GM12878 (cell line): ENCODE data around the gene IREB2. TPM values are rescaled to one million over a fixed set of nuclear protein-coding genes. Genes with fewer than 3 reads are reported as not detected.

ENCODE experiments used
- ATAC-seq: fragments of 200-7000 bp; cut with Tn5 transposase; 3 replicates; pipeline ENCODE4 v1.9.1; 2020; ENCODE audit warnings: mild to moderate bottlenecking, moderate library complexity
- BruUV-seq: library from RNA; stranded (reverse); fragments of 400-500 nt; replicated peaks from 2 replicates; lab custom pipeline; 2021; lab: Mats Ljungman, UMichigan
- CTCF ChIA-PET: fragments of 300-600 bp; sonication (Branson Sonifier 250); formaldehyde crosslinking; extraction: SDS; loops from one replicate; lab custom pipeline; 2021; ENCODE audit warnings: inconsistent platforms; lab: Yijun Ruan, JAX
- POLR2A ChIA-PET: fragments of 350-600 bp; formaldehyde crosslinking; extraction: SDS; loops from one replicate; lab custom pipeline; 2021; ENCODE audit warnings: inconsistent platforms; lab: Charles Lee
- RAD21 ChIA-PET: fragments of 300-600 bp; sonication (Branson Sonifier 250); formaldehyde crosslinking; loops from one replicate; lab custom pipeline; 2023; ENCODE audit warnings: antibody characterized with exemption; ENCODE audit not compliant: unreplicated experiment; lab: Charles Lee
- SMC1A ChIA-PET: fragments of 300-600 bp; sonication (Branson Sonifier 250); formaldehyde crosslinking; loops from one replicate; lab custom pipeline; 2023; ENCODE audit not compliant: unreplicated experiment, uncharacterized antibody; lab: Charles Lee
- DNase-seq: peaks from one replicate; pipeline ENCODE4 v3.0.0-alpha.2; 2011; ENCODE audit warnings: low read depth, low spot score
- FAIRE-seq: peaks from 3 replicates; lab custom pipeline; 2011; peaks lifted over from hg19 to GRCh38; lab: Jason Lieb, UNC
- H2AFZ ChIP-seq: 2 replicates; pipeline ENCODE4 v1.6.0; 2011; ENCODE audit warnings: low read depth, low read length, control low read depth; ENCODE audit not compliant: control insufficient read depth
- H3K27ac ChIP-seq: 2 replicates; pipeline ENCODE4 v1.5.1; 2011; ENCODE audit warnings: control low read depth; ENCODE audit not compliant: control insufficient read depth, insufficient read depth
- H3K27me3 ChIP-seq, 2 experiments: replicated peaks in 1 of 2; 2 replicates each; pipeline versions ENCODE4 v1.6.0 to v1.6.1; 2011; ENCODE audit warnings: low read length in 1 of 2; ENCODE audit not compliant: control insufficient read depth in 2 of 2, insufficient read depth in 2 of 2
- H3K36me3 ChIP-seq, 2 experiments: 2 replicates each; pipeline ENCODE4 v1.5.1; 2011; ENCODE audit warnings: low read length in 1 of 2; ENCODE audit not compliant: control insufficient read depth in 2 of 2, insufficient read depth in 2 of 2
- H3K4me1 ChIP-seq: 2 replicates; pipeline ENCODE4 v1.6.1; 2011; ENCODE audit warnings: mild to moderate bottlenecking, low read length, moderate library complexity, mixed read lengths; ENCODE audit not compliant: control insufficient read depth, insufficient read depth
- H3K4me2 ChIP-seq: 2 replicates; pipeline ENCODE4 v1.6.0; 2011; ENCODE audit warnings: control low read depth; ENCODE audit not compliant: control insufficient read depth, insufficient read depth
- H3K4me3 ChIP-seq: fragments of 200-600 bp; sonication (generic); 2 replicates; pipeline ENCODE4 v1.5.1; 2016
- H3K79me2 ChIP-seq: 2 replicates; pipeline ENCODE4 v1.6.0; 2011; ENCODE audit warnings: low read length; ENCODE audit not compliant: control insufficient read depth, insufficient read depth
- H3K9ac ChIP-seq: 2 replicates; pipeline ENCODE4 v1.8.0; 2011; ENCODE audit warnings: low read length, control low read depth, mixed read lengths; ENCODE audit not compliant: control insufficient read depth, insufficient read depth
- H3K9me3 ChIP-seq: replicated peaks from 3 replicates; pipeline ENCODE4 v1.5.1; 2011; ENCODE audit warnings: mild to moderate bottlenecking, low read length; ENCODE audit not compliant: control insufficient read depth, insufficient read depth
- H4K20me1 ChIP-seq: 2 replicates; pipeline ENCODE4 v1.6.0; 2011; ENCODE audit not compliant: control insufficient read depth, insufficient read depth
- CHD2 ChIP-seq: IDR thresholded peaks from 2 replicates; pipeline ENCODE4 v1.6.1; 2011; ENCODE audit warnings: low read depth, low read length, improper control_type of control experiment, borderline replicate concordance
- FOS ChIP-seq: IDR thresholded peaks from 3 replicates; pipeline ENCODE4 v1.6.1; 2011; ENCODE audit warnings: borderline replicate concordance; ENCODE audit not compliant: insufficient read length; ENCODE audit errors: extremely low read depth
- KLF5 ChIP-seq: fragments of 450-650 bp; IDR thresholded peaks from 2 replicates; pipeline ENCODE4 v1.6.1; 2014; ENCODE audit warnings: mild to moderate bottlenecking; ENCODE audit not compliant: partially characterized antibody
- MEF2A ChIP-seq: IDR thresholded peaks from 2 replicates; pipeline ENCODE4 v1.6.1; 2011; ENCODE audit warnings: low read depth, mild to moderate bottlenecking, low read length, moderate library complexity; ENCODE audit not compliant: insufficient read depth
- MTA2 ChIP-seq: fragments of 450-650 bp; IDR thresholded peaks from 2 replicates; pipeline ENCODE4 v1.6.1; 2016; ENCODE audit warnings: low read depth, mild to moderate bottlenecking, moderate library complexity
- NBN ChIP-seq: fragments of 450-650 bp; IDR thresholded peaks from 2 replicates; pipeline ENCODE4 v1.6.1; 2016
- NFYB ChIP-seq: IDR thresholded peaks from 2 replicates; pipeline ENCODE4 v1.6.1; 2011; ENCODE audit warnings: low read depth, mild to moderate bottlenecking, low read length, improper control_type of control experiment, moderate library complexity; ENCODE audit not compliant: insufficient read depth
- NR2C2 ChIP-seq: IDR thresholded peaks from 2 replicates; pipeline ENCODE4 v1.6.1; 2011; ENCODE audit warnings: borderline replicate concordance, low read depth; ENCODE audit not compliant: control insufficient read depth, insufficient read length
- NR2F1 ChIP-seq: fragments of 450-650 bp; conservative IDR thresholded peaks from 2 replicates; pipeline ENCODE4 v1.6.1; 2017; ENCODE audit warnings: mild to moderate bottlenecking
- PAX5 ChIP-seq: IDR thresholded peaks from 2 replicates; pipeline ENCODE4 v1.6.1; 2011; ENCODE audit warnings: low read depth, low read length, borderline replicate concordance
- PAX8 ChIP-seq: fragments of 450-650 bp; IDR thresholded peaks from 2 replicates; pipeline ENCODE4 v1.6.1; 2017; ENCODE audit warnings: mild to moderate bottlenecking, moderate library complexity
- RAD21 ChIP-seq: IDR thresholded peaks from 2 replicates; pipeline ENCODE4 v1.6.1; 2011; ENCODE audit warnings: mild to moderate bottlenecking, low read depth, low read length, moderate library complexity; ENCODE audit not compliant: insufficient read depth
- SMAD5 ChIP-seq: IDR thresholded peaks from 2 replicates; pipeline ENCODE4 v1.6.1; 2016; ENCODE audit warnings: antibody characterized with exemption, low read depth
- SRF ChIP-seq, 2 experiments: IDR thresholded peaks; 2 replicates each; pipeline ENCODE4 v1.6.1; 2011; ENCODE audit warnings: low read depth in 2 of 2, low read length in 2 of 2, mild to moderate bottlenecking in 1 of 2, moderate library complexity in 1 of 2
- ZNF207 ChIP-seq: fragments of 450-650 bp; IDR thresholded peaks from 2 replicates; pipeline ENCODE4 v1.6.1; 2014; ENCODE audit warnings: antibody characterized with exemption, mild to moderate bottlenecking, borderline replicate concordance
- WGBS: methylation state at CpG from one replicate; pipeline ENCODE4 v1.1.6; 2016; ENCODE audit warnings: low lambda C conversion rate; ENCODE audit not compliant: insufficient replicate concordance, insufficient coverage; ENCODE audit errors: missing lambda C conversion rate; 5-methylcytosine and 5-hydroxymethylcytosine counted together
- in situ Hi-C: fragments of 300-500 bp; cut with MboI; formaldehyde crosslinking; loops from 9 replicates; pipeline ENCODE4 v1.14.3; 2018; ENCODE audit warnings: mixed read lengths
- intact Hi-C: fragments of 100-400 bp; cut with micrococcal nuclease; formaldehyde crosslinking; loops from one replicate; pipeline ENCODE4 v1.14.2; 2022; ENCODE audit not compliant: unreplicated experiment
- polyA plus RNA-seq, 11 experiments: library from polyadenylated mRNA; depleted of rRNA in 4 of 11; unstranded in 6 of 11; stranded (reverse) in 5 of 11; fragments of >200 nt; fragmentation: Nextera tagmentation in 4 of 11; fragmentation: Illumina TruSeq in 1 of 11; extraction: Ambion mirVana in 4 of 11; extraction: Trizol in 1 of 11; gene quantifications; 1 replicate in 1 of 11; 2 replicates in 10 of 11; pipeline versions ENCODE4 v1.2.1 to v1.2.3, GENCODE V29; 2011 to 2016; ENCODE audit warnings: inconsistent platforms in 2 of 11, missing spikeins in 2 of 11, low read depth in 1 of 11
- total RNA-seq, 4 experiments: library from RNA; depleted of rRNA in 3 of 4; stranded (reverse); fragments of >200 nt in 3 of 4; fragmentation: Illumina TruSeq in 1 of 4; extraction: Trizol in 1 of 4; gene quantifications; 2 replicates each; pipeline versions ENCODE4 v1.2.1 to v1.2.3, GENCODE V29; 2013 to 2021
- TF ChIP-seq, protein P1 (sequence below): fragments of 450-650 bp; IDR thresholded peaks from 2 replicates; pipeline ENCODE4 v1.6.1; 2017; ENCODE audit warnings: antibody characterized with exemption, mild to moderate bottlenecking, moderate library complexity
- TF ChIP-seq, protein P2 (sequence below): IDR thresholded peaks from 2 replicates; pipeline ENCODE4 v1.6.1; 2012; ENCODE audit warnings: low read depth, low read length, improper control_type of control experiment
- TF ChIP-seq, protein P3 (sequence below): fragments of 450-650 bp; IDR thresholded peaks from 2 replicates; pipeline ENCODE4 v1.6.1; 2017; ENCODE audit warnings: mild to moderate bottlenecking, low read depth, inconsistent platforms; ENCODE audit not compliant: poor library complexity, severe bottlenecking

The IREB2 gene
- total and polyA plus RNA-seq, 10 of the 15 experiments (the other 5 are each of a cell fraction or from before 2014, with no cell fraction given): 13.0 to 52.4 (median 24.4) TPM

DNA sequence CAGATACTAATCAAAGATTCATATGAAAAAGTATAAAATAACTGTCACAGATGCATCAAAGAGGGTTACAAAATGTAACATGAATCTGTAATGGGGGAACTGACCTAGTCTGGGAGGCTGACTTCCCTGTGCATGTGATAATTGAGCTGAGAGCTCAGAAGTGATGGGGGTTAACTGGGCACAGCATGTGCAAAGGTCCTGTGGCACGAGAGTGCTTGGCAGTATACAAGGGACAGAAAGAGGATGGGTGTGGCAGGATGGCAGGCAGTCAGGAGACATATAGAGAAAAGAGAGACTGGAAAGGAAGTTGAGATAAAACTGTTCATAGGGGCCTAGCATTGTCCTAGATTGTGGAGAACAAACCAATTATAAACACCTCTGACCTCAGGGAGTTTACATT, 47.8 kb upstream of the IREB2 start (continued):
- TF ChIP-seq, protein P1, sequence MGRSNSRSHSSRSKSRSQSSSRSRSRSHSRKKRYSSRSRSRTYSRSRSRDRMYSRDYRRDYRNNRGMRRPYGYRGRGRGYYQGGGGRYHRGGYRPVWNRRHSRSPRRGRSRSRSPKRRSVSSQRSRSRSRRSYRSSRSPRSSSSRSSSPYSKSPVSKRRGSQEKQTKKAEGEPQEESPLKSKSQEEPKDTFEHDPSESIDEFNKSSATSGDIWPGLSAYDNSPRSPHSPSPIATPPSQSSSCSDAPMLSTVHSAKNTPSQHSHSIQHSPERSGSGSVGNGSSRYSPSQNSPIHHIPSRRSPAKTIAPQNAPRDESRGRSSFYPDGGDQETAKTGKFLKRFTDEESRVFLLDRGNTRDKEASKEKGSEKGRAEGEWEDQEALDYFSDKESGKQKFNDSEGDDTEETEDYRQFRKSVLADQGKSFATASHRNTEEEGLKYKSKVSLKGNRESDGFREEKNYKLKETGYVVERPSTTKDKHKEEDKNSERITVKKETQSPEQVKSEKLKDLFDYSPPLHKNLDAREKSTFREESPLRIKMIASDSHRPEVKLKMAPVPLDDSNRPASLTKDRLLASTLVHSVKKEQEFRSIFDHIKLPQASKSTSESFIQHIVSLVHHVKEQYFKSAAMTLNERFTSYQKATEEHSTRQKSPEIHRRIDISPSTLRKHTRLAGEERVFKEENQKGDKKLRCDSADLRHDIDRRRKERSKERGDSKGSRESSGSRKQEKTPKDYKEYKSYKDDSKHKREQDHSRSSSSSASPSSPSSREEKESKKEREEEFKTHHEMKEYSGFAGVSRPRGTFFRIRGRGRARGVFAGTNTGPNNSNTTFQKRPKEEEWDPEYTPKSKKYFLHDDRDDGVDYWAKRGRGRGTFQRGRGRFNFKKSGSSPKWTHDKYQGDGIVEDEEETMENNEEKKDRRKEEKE: no peak
- TF ChIP-seq PAX5: no peak
- TF ChIP-seq CHD2: no peak
- no peak for TF ChIP-seq NR2C2
- TF ChIP-seq RAD21: no peak

DNA sequence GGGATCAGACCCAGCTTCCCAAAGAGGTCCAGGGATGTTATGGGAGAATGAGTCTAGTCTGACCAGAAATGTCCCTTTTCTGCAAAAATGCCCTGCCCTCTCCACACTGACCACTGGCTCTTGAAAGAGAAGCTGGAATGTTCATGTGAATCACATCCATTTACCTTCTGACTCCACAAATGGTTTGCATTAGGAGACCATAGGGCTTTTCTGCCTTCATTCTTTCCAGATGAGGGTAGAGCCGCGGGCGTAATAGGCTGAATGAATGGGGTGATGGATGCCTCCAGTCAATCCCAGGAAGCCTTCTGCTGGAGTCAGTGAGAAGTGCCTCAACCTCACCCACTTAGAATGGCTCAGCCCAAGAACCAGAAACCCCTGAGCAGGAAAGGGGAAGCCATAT, 47.2 kb upstream of the IREB2 start:
- CTCF ChIA-PET: no interaction called here
- intact Hi-C loops (no loop called here), in situ Hi-C loops (no loop called here)
- Histone ChIP-seq H3K4me2 (no peak overlapping the region), H3K4me1 (no peaks in the 10 kb centered on the region), H3K27ac (no peak overlapping the region), H3K9me3 (no peaks in the 10 kb centered on the region), H4K20me1 (no peaks in the 10 kb centered on the region), H3K79me2 (no peaks in the 10 kb centered on the region), H3K36me3 (no peaks in the 10 kb centered on the region), H3K4me3 (no peak overlapping the region), H2AFZ (no peak overlapping the region), H3K27me3 (no peaks in the 10 kb centered on the region; a peak in 2 of 4 replicates), H3K9ac (no peak overlapping the region)
- BruUV-seq: no TSS peak
- FAIRE-seq: no peak
- 83% methylated on average over 3 of the region's 3 CpGs for WGBS
- POLR2A ChIA-PET: no interaction called here
- SMC1A ChIA-PET: no interaction called here
- TF ChIP-seq MEF2A (no peak), SRF (IDR thresholded peaks at IDR 0.05; ENCODE audit: low read depth in 2 of 2, low read length in 2 of 2) (no peak), SMAD5 (no peak), FOS (no peak), NBN (no peak), NFYB (no peak), KLF5 (no peak), ZNF207 (no peak), MTA2 (no peak), PAX8 (no peak), NR2F1 (no peak)
- TF ChIP-seq, protein P2, sequence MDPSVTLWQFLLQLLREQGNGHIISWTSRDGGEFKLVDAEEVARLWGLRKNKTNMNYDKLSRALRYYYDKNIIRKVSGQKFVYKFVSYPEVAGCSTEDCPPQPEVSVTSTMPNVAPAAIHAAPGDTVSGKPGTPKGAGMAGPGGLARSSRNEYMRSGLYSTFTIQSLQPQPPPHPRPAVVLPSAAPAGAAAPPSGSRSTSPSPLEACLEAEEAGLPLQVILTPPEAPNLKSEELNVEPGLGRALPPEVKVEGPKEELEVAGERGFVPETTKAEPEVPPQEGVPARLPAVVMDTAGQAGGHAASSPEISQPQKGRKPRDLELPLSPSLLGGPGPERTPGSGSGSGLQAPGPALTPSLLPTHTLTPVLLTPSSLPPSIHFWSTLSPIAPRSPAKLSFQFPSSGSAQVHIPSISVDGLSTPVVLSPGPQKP: no peak
- TF ChIP-seq, protein P3, sequence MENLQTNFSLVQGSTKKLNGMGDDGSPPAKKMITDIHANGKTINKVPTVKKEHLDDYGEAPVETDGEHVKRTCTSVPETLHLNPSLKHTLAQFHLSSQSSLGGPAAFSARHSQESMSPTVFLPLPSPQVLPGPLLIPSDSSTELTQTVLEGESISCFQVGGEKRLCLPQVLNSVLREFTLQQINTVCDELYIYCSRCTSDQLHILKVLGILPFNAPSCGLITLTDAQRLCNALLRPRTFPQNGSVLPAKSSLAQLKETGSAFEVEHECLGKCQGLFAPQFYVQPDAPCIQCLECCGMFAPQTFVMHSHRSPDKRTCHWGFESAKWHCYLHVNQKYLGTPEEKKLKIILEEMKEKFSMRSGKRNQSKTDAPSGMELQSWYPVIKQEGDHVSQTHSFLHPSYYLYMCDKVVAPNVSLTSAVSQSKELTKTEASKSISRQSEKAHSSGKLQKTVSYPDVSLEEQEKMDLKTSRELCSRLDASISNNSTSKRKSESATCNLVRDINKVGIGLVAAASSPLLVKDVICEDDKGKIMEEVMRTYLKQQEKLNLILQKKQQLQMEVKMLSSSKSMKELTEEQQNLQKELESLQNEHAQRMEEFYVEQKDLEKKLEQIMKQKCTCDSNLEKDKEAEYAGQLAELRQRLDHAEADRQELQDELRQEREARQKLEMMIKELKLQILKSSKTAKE: no peak
- DNase-seq: no peak
- RAD21 ChIA-PET: no interaction called here
- ATAC-seq: no peak
